BLaER1 treated with 17β-estradiol and CSF1 and Interleukin-3, amounts not matched to agents 10 nM and 100 nM (cell line): ENCODE measurements around the gene SCAMP2.
"Not testable (repeated sequence)": the region's sequence is repeated elsewhere in the genome, so short reads cannot be mapped to it uniquely, and the experiment has no call there.

Source experiments
- H3K27ac ChIP-seq, 11 experiments: shearing (Covaris generic); formaldehyde crosslinking; 2 replicates each; pipeline ENCODE4 v1.8.1; 2022
- H3K27me3 ChIP-seq, 11 experiments: shearing (Covaris generic); formaldehyde crosslinking; 2 replicates each; pipeline ENCODE4 v1.8.1; 2022
- H3K36me3 ChIP-seq, 11 experiments: shearing (Covaris generic); formaldehyde crosslinking; 2 replicates each; pipeline ENCODE4 v1.8.1; 2022
- H3K4me1 ChIP-seq, 10 experiments: shearing (Covaris generic); formaldehyde crosslinking; 2 replicates each; pipeline ENCODE4 v1.8.1; 2022
- H3K4me2 ChIP-seq, 11 experiments: shearing (Covaris generic); formaldehyde crosslinking; 2 replicates each; pipeline ENCODE4 v1.8.1; 2022
- H3K4me3 ChIP-seq, 10 experiments: shearing (Covaris generic); formaldehyde crosslinking; 2 replicates each; pipeline ENCODE4 v1.8.1; 2022
- H3K9ac ChIP-seq, 11 experiments: shearing (Covaris generic); formaldehyde crosslinking; 2 replicates each; pipeline ENCODE4 v1.8.1; 2022
- H3K9me3 ChIP-seq, 11 experiments: shearing (Covaris generic); formaldehyde crosslinking; replicated peaks in 1 of 11; 2 replicates each; pipeline ENCODE4 v1.8.1; 2022
- H4K20me1 ChIP-seq, 11 experiments: shearing (Covaris generic); formaldehyde crosslinking; 2 replicates each; pipeline ENCODE4 v1.8.1; 2022
- Cebpa-rat ChIP-seq, 11 experiments: shearing (Covaris generic); IDR thresholded peaks; 2 replicates each; pipeline ENCODE4 v1.8.1; 2022

The SCAMP2 gene

DNA sequence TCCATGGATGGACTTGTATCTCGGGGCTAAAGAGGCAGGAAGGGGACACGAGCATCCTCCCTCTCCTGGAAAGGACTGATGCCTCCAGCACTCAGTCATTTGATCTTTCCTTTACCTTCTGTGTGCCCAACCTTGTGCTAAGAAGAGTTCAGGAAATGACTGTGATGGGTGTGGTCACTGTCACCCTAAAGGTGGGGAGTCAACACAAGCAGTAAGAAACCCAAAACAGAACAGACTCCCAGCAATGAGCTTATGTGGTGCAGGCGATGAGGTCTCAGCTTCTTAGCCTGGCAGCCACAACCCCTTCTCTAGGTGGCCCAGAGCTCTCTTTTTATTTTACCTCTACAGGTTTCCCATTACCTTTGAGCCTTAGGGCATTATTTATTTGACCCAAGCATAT lies 20.5 kb upstream of the SCAMP2 start:
- H3K4me3 ChIP-seq = no peak overlapping the region
- H4K20me1 ChIP-seq = peaks cover 0 to 19% (median 0%) of the 10 kb centered on the region in 11 experiments; a peak in 2 of 22 replicates
- no peaks in the 10 kb centered on the region for H3K9me3 ChIP-seq
- H3K27ac ChIP-seq = no peak overlapping the region
- H3K4me1 ChIP-seq = peaks cover 18 to 43% (median 25%) of the 10 kb centered on the region in 10 experiments
- H3K4me2 ChIP-seq = peak overlapping the region in 4 of 11 experiments; percentile 0 to 29 (median 19); a peak in 2 of 22 replicates
- H3K9ac ChIP-seq = no peak overlapping the region
- H3K36me3 ChIP-seq = peaks cover 38 to 69% (median 56%) of the 10 kb centered on the region in 11 experiments
- no peaks in the 10 kb centered on the region for H3K27me3 ChIP-seq
- TF ChIP-seq Cebpa-rat (IDR thresholded peaks at IDR 0.05) = no peak

GRCh38 chr15:74892931-74893330 lies 19.8 kb upstream of the SCAMP2 start:
- Histone ChIP-seq H4K20me1 (peaks cover 0 to 13% (median 0%) of the 10 kb centered on the region in 11 experiments; a peak in 2 of 22 replicates), H3K27me3 (no peaks in the 10 kb centered on the region), H3K4me2 (peak overlapping the region in 1 of 11 experiments; percentile 29; a peak in 2 of 22 replicates), H3K27ac (no peak overlapping the region), H3K4me3 (no peak overlapping the region), H3K9me3 (no peaks in the 10 kb centered on the region), H3K9ac (no peak overlapping the region), H3K36me3 (peaks cover 38 to 62% (median 51%) of the 10 kb centered on the region in 11 experiments), H3K4me1 (peaks cover 18 to 43% (median 25%) of the 10 kb centered on the region in 10 experiments)
- no peak for TF ChIP-seq Cebpa-rat (IDR thresholded peaks at IDR 0.05)

DNA sequence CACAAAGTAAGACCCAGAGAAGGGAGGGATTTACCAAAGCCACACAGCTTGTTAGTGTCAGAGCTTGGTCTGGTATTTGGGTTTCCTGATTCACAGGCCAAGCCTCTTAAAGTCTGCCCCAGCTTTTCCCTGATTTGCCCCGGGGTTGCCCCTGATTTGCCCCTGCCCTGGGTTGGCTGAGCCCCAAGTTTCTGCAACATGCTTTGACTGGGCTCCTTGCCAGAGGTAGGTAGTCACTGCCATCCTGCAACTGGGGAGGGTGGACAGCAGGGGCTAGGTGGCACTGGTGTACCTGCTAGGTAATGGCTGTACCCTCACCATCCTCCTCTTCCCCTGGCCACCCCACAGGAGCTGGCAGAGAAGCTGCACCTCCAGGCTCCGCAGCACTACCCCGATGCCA lies 19.1 kb upstream of the SCAMP2 start:
- Histone ChIP-seq H3K27ac (no peak overlapping the region), H3K9ac (no peak overlapping the region), H4K20me1 (peaks cover 0 to 7% (median 0%) of the 10 kb centered on the region in 11 experiments; a peak in 2 of 22 replicates), H3K4me1 (peaks cover 18 to 43% (median 25%) of the 10 kb centered on the region in 10 experiments), H3K9me3 (no peaks in the 10 kb centered on the region), H3K27me3 (no peaks in the 10 kb centered on the region), H3K36me3 (peaks cover 33 to 56% (median 47%) of the 10 kb centered on the region in 11 experiments), H3K4me3 (no peak overlapping the region), H3K4me2 (peak overlapping the region in 1 of 11 experiments; percentile 29; a peak in 1 of 22 replicates)
- no peak for TF ChIP-seq Cebpa-rat (IDR thresholded peaks at IDR 0.05)

- TF ChIP-seq Cebpa-rat (IDR thresholded peaks at IDR 0.05) = no peak
- H3K4me3 ChIP-seq = peak overlapping the region in 1 of 10 experiments; percentile 95; a peak in 1 of 20 replicates
- H3K4me1 ChIP-seq = peaks cover 18 to 51% (median 25%) of the 10 kb centered on the region in 10 experiments
- H3K9me3 ChIP-seq = no peaks in the 10 kb centered on the region
- H3K36me3 ChIP-seq = peaks cover 25 to 48% (median 38%) of the 10 kb centered on the region in 11 experiments
- H3K4me2 ChIP-seq = peak overlapping the region; percentile 93 to 100 (median 98); a peak in 19 of 22 replicates
- H3K27ac ChIP-seq = no peak overlapping the region
- no peak overlapping the region for H3K9ac ChIP-seq
- H3K27me3 ChIP-seq = no peaks in the 10 kb centered on the region
- no peaks in the 10 kb centered on the region; a peak in 1 of 22 replicates for H4K20me1 ChIP-seq
Observed at GRCh38 chr15:74891469-74891868, 18.3 kb upstream of the SCAMP2 start.

DNA sequence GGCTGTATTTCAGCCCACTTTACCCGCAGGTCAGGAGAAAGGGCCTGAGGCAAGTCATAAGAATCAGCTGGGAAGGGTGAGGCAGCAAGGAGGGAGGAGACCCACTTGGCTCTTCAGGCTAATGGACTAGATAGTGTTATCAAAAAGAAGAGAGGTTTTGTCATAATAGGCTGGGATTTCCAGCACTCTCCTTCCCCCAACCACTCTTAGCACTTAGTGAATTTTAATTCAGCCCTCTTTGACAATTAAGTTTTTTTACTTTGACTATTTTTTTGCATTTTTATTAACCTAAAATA lies 17.4 kb upstream of the SCAMP2 start:
- Histone ChIP-seq H3K36me3 (peaks cover 17 to 40% (median 30%) of the 10 kb centered on the region in 11 experiments), H3K4me3 (peak overlapping the region; percentile 75 to 95 (median 90)), H4K20me1 (no peaks in the 10 kb centered on the region; a peak in 1 of 22 replicates), H3K4me1 (peaks cover 18 to 59% (median 25%) of the 10 kb centered on the region in 10 experiments), H3K9me3 (no peaks in the 10 kb centered on the region), H3K9ac (peak overlapping the region; percentile 82 to 94 (median 90)), H3K27me3 (no peaks in the 10 kb centered on the region), H3K4me2 (peak overlapping the region; percentile 93 to 100 (median 98)), H3K27ac (peak overlapping the region; percentile 74 to 91 (median 86); a peak in 21 of 22 replicates)
- TF ChIP-seq Cebpa-rat (IDR thresholded peaks at IDR 0.05) = no peak

- no peak for TF ChIP-seq Cebpa-rat (IDR thresholded peaks at IDR 0.05)
- Histone ChIP-seq H3K9me3 (no peaks in the 10 kb centered on the region), H3K27ac (peak within 1 kb of the TSS; percentile 74 to 91 (median 86)), H3K36me3 (peaks cover 16 to 34% (median 26%) of the 10 kb centered on the region in 11 experiments), H3K4me1 (peaks cover 18 to 65% (median 25%) of the 10 kb centered on the region in 10 experiments), H3K4me3 (peak within 1 kb of the TSS; percentile 75 to 95 (median 90)), H3K9ac (peak within 1 kb of the TSS; percentile 82 to 94 (median 90)), H3K4me2 (peak within 1 kb of the TSS; percentile 93 to 100 (median 98)), H4K20me1 (no peaks in the 10 kb centered on the region; a peak in 1 of 22 replicates), H3K27me3 (no peaks in the 10 kb centered on the region)
Observed at GRCh38 chr15:74889883-74890664, 16.9 kb upstream of the SCAMP2 start, which contains the start of gene MPI. MPI (plus strand) TSS chr15:74890042; CDS start chr15:74890074, 32 bp downstream.

GRCh38 chr15:74889390-74889882 lies 16.3 kb upstream of the SCAMP2 start:
- H4K20me1 ChIP-seq = no peaks in the 10 kb centered on the region; a peak in 1 of 22 replicates
- H3K36me3 ChIP-seq = peaks cover 16 to 31% (median 26%) of the 10 kb centered on the region in 11 experiments
- peak overlapping the region; percentile 75 to 95 (median 90) for H3K4me3 ChIP-seq
- peak overlapping the region; percentile 93 to 100 (median 98) for H3K4me2 ChIP-seq
- peaks cover 22 to 71% (median 31%) of the 10 kb centered on the region in 10 experiments for H3K4me1 ChIP-seq
- no peak for TF ChIP-seq Cebpa-rat (IDR thresholded peaks at IDR 0.05)
- peak overlapping the region in 7 of 11 experiments; percentile 78 to 91 (median 88); a peak in 8 of 22 replicates for H3K27ac ChIP-seq
- H3K9ac ChIP-seq = peak overlapping the region; percentile 82 to 94 (median 90); a peak in 20 of 22 replicates
- no peaks in the 10 kb centered on the region for H3K27me3 ChIP-seq
- no peaks in the 10 kb centered on the region for H3K9me3 ChIP-seq

- Histone ChIP-seq H3K4me1 (peaks cover 29 to 77% (median 38%) of the 10 kb centered on the region in 10 experiments), H3K4me2 (peak overlapping the region in 6 of 11 experiments; percentile 96 to 100 (median 98); a peak in 7 of 22 replicates), H3K36me3 (peaks cover 16 to 28% (median 25%) of the 10 kb centered on the region in 11 experiments), H3K4me3 (no peak overlapping the region), H3K9me3 (no peaks in the 10 kb centered on the region; a peak in 1 of 22 replicates), H4K20me1 (no peaks in the 10 kb centered on the region; a peak in 1 of 22 replicates), H3K27me3 (no peaks in the 10 kb centered on the region), H3K27ac (no peak overlapping the region), H3K9ac (peak overlapping the region in 1 of 11 experiments; percentile 88; a peak in 1 of 22 replicates)
- no peak for TF ChIP-seq Cebpa-rat (IDR thresholded peaks at IDR 0.05)
Observed at GRCh38 chr15:74888716-74889115, 15.6 kb upstream of the SCAMP2 start.

GRCh38 chr15:74887537-74888193 lies 14.5 kb upstream of the SCAMP2 start:
- not testable (repeated sequence) for H4K20me1 ChIP-seq, H3K4me3 ChIP-seq, H3K9ac ChIP-seq, H3K27me3 ChIP-seq, H3K27ac ChIP-seq, H3K4me2 ChIP-seq
- Histone ChIP-seq H3K36me3 (peaks cover 6 to 18% (median 15%) of the 10 kb centered on the region in 11 experiments), H3K4me1 (peaks cover 31 to 71% (median 39%) of the 10 kb centered on the region in 10 experiments), H3K9me3 (peaks cover 6 to 10% (median 8%) of the 10 kb centered on the region in 11 experiments)
